Measurements from ENCODE around the gene COL19A1. TPM values are rescaled to one million over a fixed set of nuclear protein-coding genes. Genes with fewer than 3 reads are reported as not detected.
"Not testable (repeated sequence)": the region's sequence is repeated elsewhere in the genome, so short reads cannot be mapped to it uniquely, and the experiment has no call there.

COL19A1 gene
- polyA plus RNA-seq, 1 donor: 3.4 TPM

DNA sequence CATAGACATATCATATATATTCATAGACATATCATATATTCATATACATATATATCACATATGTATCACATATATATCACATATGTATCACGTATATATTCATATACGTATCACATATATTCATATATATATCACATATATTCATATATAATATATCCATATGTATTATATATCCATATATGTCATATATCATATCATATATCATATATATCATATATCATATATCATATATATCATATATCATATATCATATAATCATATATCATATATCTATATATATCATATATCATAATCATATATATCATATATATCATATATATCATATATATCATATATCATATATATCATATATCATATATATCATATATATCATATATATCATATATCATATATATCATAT, 54.7 kb downstream of the COL19A1 start:
- 100% methylated on average over 1 of the region's 2 CpGs for WGBS (ENCODE audit: insufficient coverage, low lambda C conversion rate)
- not testable (repeated sequence) for H3K27me3 ChIP-seq (ENCODE audit: control insufficient read depth, insufficient read depth, low read length); DNase-seq; H3K9me3 ChIP-seq (ENCODE audit: control insufficient read depth, low read depth, low read length); H3K36me3 ChIP-seq (ENCODE audit: control insufficient read depth, insufficient read depth, low read length); H3K4me1 ChIP-seq (ENCODE audit: control insufficient read depth, insufficient read depth, low read length); H3K27ac ChIP-seq (ENCODE audit: low read length); H3K4me3 ChIP-seq (ENCODE audit: low read length)

DNA sequence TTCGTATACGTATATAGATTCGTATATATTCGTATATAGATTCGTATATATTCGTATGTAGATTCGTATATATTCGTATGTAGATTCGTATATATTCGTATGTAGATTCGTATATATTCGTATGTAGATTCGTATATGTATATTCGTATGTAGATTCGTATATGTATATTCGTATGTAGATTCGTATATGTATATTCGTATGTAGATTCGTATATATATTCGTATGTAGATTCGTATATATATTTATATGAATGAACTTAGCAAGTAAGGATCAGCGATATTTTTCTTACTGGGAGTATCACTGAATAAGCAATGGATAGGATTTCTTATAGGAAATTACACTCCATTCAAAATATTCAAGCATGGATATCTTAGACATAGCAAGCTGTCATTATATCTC, 55.3 kb downstream of the COL19A1 start:
- DNase-seq; H3K27me3 ChIP-seq (ENCODE audit: control insufficient read depth, insufficient read depth, low read length); H3K27ac ChIP-seq (ENCODE audit: low read length); H3K4me3 ChIP-seq (ENCODE audit: low read length); H3K36me3 ChIP-seq (ENCODE audit: control insufficient read depth, insufficient read depth, low read length); H3K9me3 ChIP-seq (ENCODE audit: control insufficient read depth, low read depth, low read length); H3K4me1 ChIP-seq (ENCODE audit: control insufficient read depth, insufficient read depth, low read length): not testable (repeated sequence)
- over 99% methylated on average over 22 of the region's 22 CpGs for WGBS (ENCODE audit: insufficient coverage, low lambda C conversion rate)

DNA sequence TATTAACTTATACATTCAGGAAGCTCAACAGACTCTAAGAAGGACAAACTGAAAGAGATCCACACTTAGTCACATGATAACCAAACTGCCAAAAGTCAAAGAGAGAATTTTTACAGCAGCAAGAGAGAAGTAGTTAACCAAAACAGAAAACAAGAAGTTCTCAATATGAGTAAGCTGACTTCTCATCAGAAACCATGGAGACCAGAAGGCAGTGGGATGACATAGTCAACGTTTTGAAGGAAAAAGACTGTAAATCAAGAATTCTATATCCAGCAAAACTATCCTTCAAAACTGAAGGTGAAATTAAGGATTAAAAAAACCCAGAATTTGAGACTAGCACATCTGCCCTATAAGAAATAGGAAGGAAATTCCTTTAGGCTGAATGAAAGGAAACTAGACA, 60.4 kb downstream of the COL19A1 start:
- Histone ChIP-seq H3K36me3 (ENCODE audit: control insufficient read depth, insufficient read depth, low read length) (no peaks in the 10 kb centered on the region), H3K4me1 (ENCODE audit: control insufficient read depth, insufficient read depth, low read length) (no peaks in the 10 kb centered on the region), H3K9me3 (ENCODE audit: control insufficient read depth, low read depth, low read length) (no peaks in the 10 kb centered on the region), H3K27ac (ENCODE audit: low read length) (no peak overlapping the region), H3K27me3 (ENCODE audit: control insufficient read depth, insufficient read depth, low read length) (no peaks in the 10 kb centered on the region), H3K4me3 (ENCODE audit: low read length) (no peak overlapping the region)
- no peak for DNase-seq
- WGBS (ENCODE audit: insufficient coverage, low lambda C conversion rate): 100% methylated on average over 1 of the region's 1 CpG

DNA sequence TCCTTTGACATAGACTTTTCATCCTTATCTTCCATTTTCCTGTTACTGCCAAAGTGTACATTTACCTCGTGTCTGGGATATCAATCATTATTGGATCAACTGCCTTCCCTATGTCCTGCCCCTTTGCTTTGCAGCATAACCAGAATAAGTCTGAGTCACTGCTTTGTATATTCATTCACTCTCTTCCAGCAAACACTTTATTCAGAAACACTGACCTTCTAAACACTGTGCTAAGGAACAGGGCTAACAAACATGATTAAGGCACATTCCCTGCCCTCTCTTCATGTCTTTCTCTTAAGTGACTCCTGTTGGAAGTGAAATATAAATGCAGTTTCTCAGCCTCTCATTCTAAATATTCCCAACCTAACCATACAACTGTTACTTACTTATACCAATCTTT, 66.9 kb downstream of the COL19A1 start:
- H3K9me3 ChIP-seq (ENCODE audit: control insufficient read depth, low read depth, low read length): no peaks in the 10 kb centered on the region

DNA sequence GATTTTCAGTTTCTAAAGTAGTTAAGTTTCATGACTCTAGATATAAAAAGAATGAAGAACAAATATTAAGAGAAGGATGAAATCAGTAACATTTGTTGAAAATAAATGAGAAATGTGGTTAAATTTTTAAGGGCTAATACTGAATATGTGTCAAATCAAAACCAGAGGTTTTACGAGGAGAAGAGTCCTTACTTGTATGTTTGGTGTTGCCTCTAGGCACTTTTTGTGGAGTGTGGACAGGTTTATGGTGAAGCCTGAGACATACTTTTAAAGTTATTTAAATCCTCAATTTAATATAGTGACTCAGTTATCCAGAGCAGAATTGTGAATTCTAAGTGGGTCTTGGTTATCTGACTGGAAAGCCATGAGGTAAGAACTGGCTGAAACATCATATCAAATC, 68.7 kb downstream of the COL19A1 start:
- DNase-seq: no peak
- H3K9me3 ChIP-seq (ENCODE audit: control insufficient read depth, low read depth, low read length): no peaks in the 10 kb centered on the region
- H3K4me1 ChIP-seq (ENCODE audit: control insufficient read depth, insufficient read depth, low read length): no peaks in the 10 kb centered on the region
- 100% methylated on average over 1 of the region's 1 CpG for WGBS (ENCODE audit: insufficient coverage, low lambda C conversion rate)
- H3K27me3 ChIP-seq (ENCODE audit: control insufficient read depth, insufficient read depth, low read length): no peaks in the 10 kb centered on the region
- no peak overlapping the region for H3K4me3 ChIP-seq (ENCODE audit: low read length)
- H3K27ac ChIP-seq (ENCODE audit: low read length): no peak overlapping the region
- H3K36me3 ChIP-seq (ENCODE audit: control insufficient read depth, insufficient read depth, low read length): no peaks in the 10 kb centered on the region

More for the DNA sequence above, 66.9 kb downstream of the COL19A1 start:
- H3K27me3 ChIP-seq (ENCODE audit: control insufficient read depth, insufficient read depth, low read length): no peaks in the 10 kb centered on the region
- H3K36me3 ChIP-seq (ENCODE audit: control insufficient read depth, insufficient read depth, low read length): no peaks in the 10 kb centered on the region
- DNase-seq: no peak
- no peaks in the 10 kb centered on the region for H3K4me1 ChIP-seq (ENCODE audit: control insufficient read depth, insufficient read depth, low read length)
- H3K4me3 ChIP-seq (ENCODE audit: low read length): no peak overlapping the region
- H3K27ac ChIP-seq (ENCODE audit: low read length): no peak overlapping the region
- WGBS (ENCODE audit: insufficient coverage, low lambda C conversion rate): 0% methylated on average over 1 of the region's 1 CpG

DNA sequence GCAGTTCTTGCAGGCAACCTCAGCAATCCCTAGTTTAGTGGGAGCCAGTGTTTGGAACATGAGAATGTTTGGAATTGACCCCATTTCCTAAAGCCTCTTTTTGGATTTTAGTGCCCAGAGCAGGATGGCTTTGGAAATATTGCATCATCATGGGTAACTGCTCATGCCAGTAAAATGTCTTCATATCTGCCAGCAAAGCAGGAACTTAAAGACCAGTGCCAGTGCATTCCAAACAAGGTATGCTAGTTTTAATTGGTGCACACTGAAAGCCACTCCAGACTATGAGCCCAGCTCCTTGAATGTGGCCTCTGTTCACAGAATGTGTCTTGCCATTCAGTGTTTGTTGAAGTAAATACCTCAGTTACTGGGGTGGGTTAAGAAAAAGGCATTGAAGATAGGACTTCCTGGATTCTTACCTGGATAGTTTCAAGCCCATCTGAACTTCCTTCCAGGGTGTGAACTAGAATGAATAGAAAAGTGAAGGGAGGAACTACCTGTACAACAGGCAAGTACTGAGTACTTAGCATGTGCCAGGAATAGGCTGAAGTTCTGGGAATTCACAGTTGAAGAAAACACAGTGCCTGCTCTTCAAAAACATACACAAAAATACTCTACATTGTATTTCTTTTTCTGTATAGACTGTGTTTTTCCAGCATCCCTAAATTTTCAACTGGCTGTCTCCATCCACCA, 70.5 kb downstream of the COL19A1 start:
- Histone ChIP-seq H3K27me3 (ENCODE audit: control insufficient read depth, insufficient read depth, low read length) (no peaks in the 10 kb centered on the region), H3K4me3 (ENCODE audit: low read length) (no peak overlapping the region), H3K4me1 (ENCODE audit: control insufficient read depth, insufficient read depth, low read length) (no peaks in the 10 kb centered on the region), H3K27ac (ENCODE audit: low read length) (no peak overlapping the region), H3K9me3 (ENCODE audit: control insufficient read depth, low read depth, low read length) (no peaks in the 10 kb centered on the region), H3K36me3 (ENCODE audit: control insufficient read depth, insufficient read depth, low read length) (no peaks in the 10 kb centered on the region)
- DNase-seq: no peak

DNA sequence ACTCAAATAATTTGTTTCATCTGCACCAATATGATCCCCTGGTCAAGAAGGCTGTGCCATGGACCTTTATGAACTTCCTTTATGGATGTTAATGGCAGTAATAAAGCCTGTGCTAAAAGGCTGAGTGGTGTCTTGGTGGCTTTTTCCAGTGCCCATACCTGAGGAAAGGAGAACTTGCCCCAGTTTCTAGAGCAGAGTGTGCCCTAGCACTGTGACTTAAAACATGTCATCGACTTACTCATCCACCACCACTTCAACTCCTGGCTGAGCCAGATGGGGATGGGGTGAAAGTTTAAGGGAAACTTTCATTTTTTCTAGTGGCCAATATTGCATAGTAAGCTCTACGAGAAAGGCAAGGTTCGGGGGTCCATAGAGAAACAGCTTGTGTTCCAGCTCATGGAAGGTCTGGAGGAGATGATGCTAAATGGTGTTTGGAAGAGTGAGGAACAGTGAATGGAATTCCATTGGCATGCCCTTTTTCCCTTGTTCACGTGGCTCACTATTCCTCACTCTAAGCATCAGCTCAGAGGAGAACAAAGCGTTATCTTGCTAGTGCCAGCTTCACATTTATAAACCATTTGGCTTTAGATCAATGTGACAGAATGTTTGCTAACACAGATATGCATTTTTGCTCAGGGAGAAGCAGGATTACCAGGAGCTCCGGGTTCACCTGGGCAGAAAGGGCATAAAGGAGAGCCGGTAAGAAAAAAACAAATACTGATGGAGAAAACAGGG, 71.2 kb downstream of the COL19A1 start:
- no peaks in the 10 kb centered on the region for H3K36me3 ChIP-seq (ENCODE audit: control insufficient read depth, insufficient read depth, low read length)
- no peak overlapping the region for H3K27ac ChIP-seq (ENCODE audit: low read length)
- no peaks in the 10 kb centered on the region for H3K9me3 ChIP-seq (ENCODE audit: control insufficient read depth, low read depth, low read length)
- H3K27me3 ChIP-seq (ENCODE audit: control insufficient read depth, insufficient read depth, low read length): no peaks in the 10 kb centered on the region
- no peak for DNase-seq
- no peaks in the 10 kb centered on the region for H3K4me1 ChIP-seq (ENCODE audit: control insufficient read depth, insufficient read depth, low read length)
- no peak overlapping the region for H3K4me3 ChIP-seq (ENCODE audit: low read length)
- 60% methylated on average over 2 of the region's 7 CpGs for WGBS (ENCODE audit: insufficient coverage, low lambda C conversion rate)

DNA sequence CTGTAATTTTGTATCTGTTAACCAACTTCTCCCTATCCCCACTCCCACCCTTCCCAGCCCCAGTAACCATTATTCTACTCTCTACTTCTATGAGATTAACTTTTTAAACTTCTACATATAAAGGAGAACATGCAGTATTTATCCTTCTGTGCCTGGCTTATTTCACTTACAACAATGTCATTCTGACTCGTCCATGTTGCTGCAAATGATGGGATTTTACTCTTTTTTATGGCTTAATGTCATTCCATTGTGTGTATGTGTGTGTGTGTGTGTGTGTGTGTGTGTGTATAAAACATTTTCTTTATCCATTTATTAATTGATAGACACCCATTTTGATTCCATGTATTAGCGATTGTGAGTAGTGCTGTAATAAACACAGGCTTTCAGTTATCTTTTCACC, 76.1 kb downstream of the COL19A1 start:
- no peaks in the 10 kb centered on the region for H3K9me3 ChIP-seq (ENCODE audit: control insufficient read depth, low read depth, low read length)
- H3K4me1 ChIP-seq (ENCODE audit: control insufficient read depth, insufficient read depth, low read length): no peaks in the 10 kb centered on the region
- no peak overlapping the region for H3K4me3 ChIP-seq (ENCODE audit: low read length)
- WGBS (ENCODE audit: insufficient coverage, low lambda C conversion rate): no CpG with 5 or more reads among the region's 2 CpGs
- no peak overlapping the region for H3K27ac ChIP-seq (ENCODE audit: low read length)
- H3K27me3 ChIP-seq (ENCODE audit: control insufficient read depth, insufficient read depth, low read length): no peaks in the 10 kb centered on the region
- no peaks in the 10 kb centered on the region for H3K36me3 ChIP-seq (ENCODE audit: control insufficient read depth, insufficient read depth, low read length)
- no peak for DNase-seq

DNA sequence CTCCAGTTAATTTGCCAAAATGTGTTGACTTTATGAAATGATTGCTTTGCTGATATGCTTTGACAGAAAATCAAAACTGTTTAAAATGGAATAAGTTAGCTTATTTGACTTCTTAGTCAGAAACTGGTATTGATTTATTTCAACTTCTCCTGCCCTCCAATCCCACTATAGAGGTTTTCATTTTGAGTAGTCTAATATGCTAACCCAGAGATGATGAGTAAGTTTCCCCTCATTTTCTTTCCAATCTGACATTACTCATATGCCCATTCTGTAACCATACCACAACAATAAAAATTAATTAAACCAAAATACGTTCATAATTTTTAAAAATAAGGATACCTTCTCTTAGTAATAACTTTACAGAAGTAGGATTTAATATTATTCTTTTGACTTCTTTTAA, 78.8 kb downstream of the COL19A1 start:
- H3K9me3 ChIP-seq (ENCODE audit: control insufficient read depth, low read depth, low read length): no peaks in the 10 kb centered on the region
- no peaks in the 10 kb centered on the region for H3K36me3 ChIP-seq (ENCODE audit: control insufficient read depth, insufficient read depth, low read length)
- H3K27ac ChIP-seq (ENCODE audit: low read length): no peak overlapping the region
- no peak for DNase-seq
- H3K4me1 ChIP-seq (ENCODE audit: control insufficient read depth, insufficient read depth, low read length): no peaks in the 10 kb centered on the region
- no peaks in the 10 kb centered on the region for H3K27me3 ChIP-seq (ENCODE audit: control insufficient read depth, insufficient read depth, low read length)
- 100% methylated on average over 1 of the region's 1 CpG for WGBS (ENCODE audit: insufficient coverage, low lambda C conversion rate)
- H3K4me3 ChIP-seq (ENCODE audit: low read length): no peak overlapping the region

DNA sequence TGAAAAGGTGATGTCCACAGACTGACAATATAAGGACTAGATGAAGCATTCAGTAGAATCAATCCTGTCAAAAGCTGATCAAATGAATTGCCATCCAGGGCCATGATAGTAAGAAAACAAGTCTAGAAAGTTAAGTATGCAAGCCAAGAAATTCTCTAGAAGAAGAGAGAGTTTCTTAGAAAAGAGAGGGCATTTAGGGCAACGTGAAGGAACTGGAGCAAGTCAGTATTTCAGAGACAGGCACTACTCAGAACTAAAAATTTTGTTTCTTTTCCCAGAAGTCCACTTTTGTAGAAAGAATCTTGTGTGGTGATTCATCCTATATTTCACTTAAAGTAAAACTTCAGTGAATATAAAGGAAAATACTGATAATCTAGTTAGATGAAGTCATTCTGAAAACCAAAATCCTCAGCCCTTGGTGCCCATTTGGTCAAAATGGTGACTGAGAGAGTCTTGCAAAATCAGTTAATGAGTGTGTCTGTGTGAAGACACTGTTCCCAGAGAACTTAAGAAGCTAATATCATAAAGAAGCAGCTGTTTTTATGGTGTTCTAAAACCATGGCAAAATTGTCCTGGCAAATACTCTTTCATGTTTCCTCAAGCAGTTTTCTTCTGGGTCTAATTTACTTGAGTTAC, 82.2 kb downstream of the COL19A1 start:
- whole genome bisulfite sequencing (ENCODE audit: insufficient coverage, low lambda C conversion rate): no CpG with 5 or more reads among the region's 1 CpG
- no peaks in the 10 kb centered on the region for H3K36me3 ChIP-seq (ENCODE audit: control insufficient read depth, insufficient read depth, low read length)
- DNase-seq: no peak
- H3K9me3 ChIP-seq (ENCODE audit: control insufficient read depth, low read depth, low read length): no peaks in the 10 kb centered on the region
- H3K27me3 ChIP-seq (ENCODE audit: control insufficient read depth, insufficient read depth, low read length): no peaks in the 10 kb centered on the region
- H3K4me3 ChIP-seq (ENCODE audit: low read length): no peak overlapping the region
- H3K4me1 ChIP-seq (ENCODE audit: control insufficient read depth, insufficient read depth, low read length): no peaks in the 10 kb centered on the region
- no peak overlapping the region for H3K27ac ChIP-seq (ENCODE audit: low read length)

Data from large intestine (tissue), 3 donors.